HEK293T (cell line): ENCODE data around the gene PMS1.

ENCODE experiments used
- CTCF ChIA-PET: fragments of 350-600 bp; formaldehyde crosslinking; extraction: SDS; loops from one replicate; lab custom pipeline; 2021; ENCODE audit warnings: antibody characterized with exemption, inconsistent platforms; lab: Yijun Ruan, JAX
- POLR2A ChIA-PET: fragments of 350-600 bp; formaldehyde crosslinking; extraction: SDS; loops from one replicate; lab custom pipeline; 2020; ENCODE audit warnings: antibody characterized with exemption, inconsistent platforms; lab: Yijun Ruan, JAX
- DNase-seq: peaks from one replicate; pipeline ENCODE4 v3.0.0; 2012; ENCODE audit warnings: mixed read lengths; ENCODE audit errors: extremely low spot score
- ARNT ChIP-seq: fragments of 450-650 bp; IDR thresholded peaks from 2 replicates; pipeline ENCODE4 v1.6.1; 2017; ENCODE audit warnings: mild to moderate bottlenecking
- BHLHE40 ChIP-seq: fragments of 450-650 bp; IDR thresholded peaks from 2 replicates; pipeline ENCODE4 v1.6.1; 2016; ENCODE audit warnings: mild to moderate bottlenecking, moderate library complexity, borderline replicate concordance
- CTBP1 ChIP-seq: fragments of 450-650 bp; IDR thresholded peaks from 2 replicates; pipeline ENCODE4 v1.6.1; 2016; ENCODE audit warnings: borderline replicate concordance
- ELF4 ChIP-seq: fragments of 450-650 bp; IDR thresholded peaks from 2 replicates; pipeline ENCODE4 v1.6.1; 2017; ENCODE audit warnings: antibody characterized with exemption
- FOXA1 ChIP-seq: fragments of 450-650 bp; IDR thresholded peaks from 2 replicates; pipeline ENCODE4 v1.6.1; 2016; ENCODE audit warnings: mild to moderate bottlenecking
- FOXK2 ChIP-seq: fragments of 450-650 bp; IDR thresholded peaks from 2 replicates; pipeline ENCODE4 v1.6.1; 2016; ENCODE audit warnings: mild to moderate bottlenecking
- FOXM1 ChIP-seq: fragments of 450-650 bp; IDR thresholded peaks from 2 replicates; pipeline ENCODE4 v1.6.1; 2017; ENCODE audit warnings: mild to moderate bottlenecking, borderline replicate concordance
- HDGF ChIP-seq: fragments of 450-650 bp; IDR thresholded peaks from 2 replicates; pipeline ENCODE4 v1.6.1; 2017; ENCODE audit warnings: antibody characterized with exemption, borderline replicate concordance
- L3MBTL2 ChIP-seq: fragments of 450-650 bp; conservative IDR thresholded peaks from 2 replicates; pipeline ENCODE4 v1.6.1; 2016; ENCODE audit warnings: mild to moderate bottlenecking
- LEF1 ChIP-seq: fragments of 450-650 bp; IDR thresholded peaks from 2 replicates; pipeline ENCODE4 v1.6.1; 2017; ENCODE audit warnings: mild to moderate bottlenecking, borderline replicate concordance
- NFRKB ChIP-seq: fragments of 450-650 bp; IDR thresholded peaks from 2 replicates; pipeline ENCODE4 v1.6.1; 2016; ENCODE audit warnings: mild to moderate bottlenecking, moderate library complexity
- PKNOX1 ChIP-seq: fragments of 450-650 bp; IDR thresholded peaks from 2 replicates; pipeline ENCODE4 v1.6.1; 2016
- SP1 ChIP-seq: fragments of 450-650 bp; IDR thresholded peaks from 2 replicates; pipeline ENCODE4 v1.6.1; 2017
- SUZ12 ChIP-seq: fragments of 450-650 bp; IDR thresholded peaks from 2 replicates; pipeline ENCODE4 v1.6.1; 2016; ENCODE audit warnings: mild to moderate bottlenecking
- TARDBP ChIP-seq: fragments of 450-650 bp; IDR thresholded peaks from 2 replicates; pipeline ENCODE4 v1.6.1; 2016
- ZNF384 ChIP-seq: fragments of 450-650 bp; IDR thresholded peaks from 2 replicates; pipeline ENCODE4 v1.6.1; 2016

Gene PMS1

DNA sequence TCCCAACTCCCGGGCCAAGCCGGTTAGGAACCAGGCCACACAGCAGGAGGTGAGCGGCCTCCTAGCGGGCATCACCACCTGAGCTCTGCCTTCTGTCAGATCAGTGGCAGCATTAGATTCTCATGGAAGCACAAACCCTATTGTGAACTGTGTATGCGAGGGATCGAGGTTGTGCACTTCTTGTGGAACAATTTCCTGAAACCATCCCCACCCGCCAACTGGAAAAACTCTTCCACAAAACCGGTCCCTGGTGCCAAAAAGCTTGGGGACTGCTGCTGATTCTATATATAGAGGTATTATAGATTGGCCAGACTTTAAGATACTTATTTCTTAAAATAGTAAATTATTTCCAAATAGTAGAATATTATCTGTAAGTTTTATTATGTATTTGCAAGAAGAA lies 89.4 kb downstream of the PMS1 start:
- CTCF ChIA-PET: no interaction called here
- TF ChIP-seq CTBP1 (no peak), NFRKB (no peak), PKNOX1 (no peak)

GRCh38 chr2:189874586-189875320 lies 90.5 kb downstream of the PMS1 start:
- CTCF ChIA-PET: no interaction called here
- TF ChIP-seq ARNT (no peak), HDGF (no peak), FOXK2 (no peak), NFRKB (no peak), ZNF384 (no peak), PKNOX1 (no peak), LEF1 (no peak), FOXM1 (no peak)
- POLR2A ChIA-PET: no interaction called here
- DNase-seq: no peak

More for the DNA sequence above, 89.4 kb downstream of the PMS1 start:
- no peak for DNase-seq
- POLR2A ChIA-PET: no interaction called here

- CTCF ChIA-PET: no interaction called here
- TF ChIP-seq FOXA1: no peak
- TF ChIP-seq SP1: no peak
- no peak for TF ChIP-seq HDGF
- TF ChIP-seq ARNT: no peak
- DNase-seq: no peak
- POLR2A ChIA-PET: no interaction called here
Observed at GRCh38 chr2:189876271-189876670, 92.0 kb downstream of the PMS1 start.

- CTCF ChIA-PET: no interaction called here
- no peak for DNase-seq
- TF ChIP-seq ELF4: no peak
- TF ChIP-seq HDGF: no peak
- no peak for TF ChIP-seq SUZ12
- TF ChIP-seq TARDBP: no peak
- TF ChIP-seq CTBP1: no peak
- TF ChIP-seq FOXM1: no peak
- TF ChIP-seq PKNOX1: no peak
- no peak for TF ChIP-seq FOXK2
- no peak for TF ChIP-seq LEF1
- no peak for TF ChIP-seq ARNT
- TF ChIP-seq NFRKB: no peak
- no peak for TF ChIP-seq SP1
- no peak for TF ChIP-seq FOXA1
- TF ChIP-seq L3MBTL2: no peak
- TF ChIP-seq BHLHE40: no peak
- TF ChIP-seq ZNF384: no peak
- POLR2A ChIA-PET: no interaction called here
Observed at GRCh38 chr2:189879716-189880081, 95.4 kb downstream of the PMS1 start.

- CTCF ChIA-PET: no interaction called here
- POLR2A ChIA-PET: no interaction called here
- TF ChIP-seq BHLHE40 (no peak), NFRKB (no peak), TARDBP (no peak), CTBP1 (no peak), ELF4 (no peak), SP1 (no peak), SUZ12 (no peak), FOXM1 (no peak)
- DNase-seq: no peak
Observed at GRCh38 chr2:189880429-189880828, 96.2 kb downstream of the PMS1 start.

- CTCF ChIA-PET: interaction anchor here (0.5 kb wide), 2 partner anchors 27 to 130 kb away, joined by 6 to 9 read pairs; no protein-coding TSS in a partner anchor
- no peak for TF ChIP-seq NFRKB
- no peak for TF ChIP-seq TARDBP
- TF ChIP-seq SP1: no peak
- TF ChIP-seq ELF4: no peak
- no peak for TF ChIP-seq BHLHE40
- TF ChIP-seq FOXM1: no peak
- TF ChIP-seq L3MBTL2: no peak
- TF ChIP-seq FOXK2: no peak
- TF ChIP-seq ZNF384: peak; percentile 42; the same call in 1 of the 2 replicates
- TF ChIP-seq CTBP1: peak; percentile 63; the same call in 1 of the 2 replicates
- peak; percentile 42; the same call in 1 of the 2 replicates for TF ChIP-seq ARNT
- TF ChIP-seq HDGF: no peak
- no peak for TF ChIP-seq SUZ12
- no peak for TF ChIP-seq FOXA1
- TF ChIP-seq PKNOX1: peak; percentile 91
- no peak for TF ChIP-seq LEF1
- POLR2A ChIA-PET: no interaction called here
- DNase-seq: no peak
Observed at GRCh38 chr2:189880832-189881492, 96.7 kb downstream of the PMS1 start.
